H1 (cell line): ENCODE results near the gene CEP350. TPM values are rescaled to one million over a fixed set of nuclear protein-coding genes. Genes with fewer than 3 reads are reported as not detected.

Source experiments
- CTCF ChIA-PET: fragments of 300-600 bp; sonication (Branson Sonifier 250); formaldehyde crosslinking; loops from one replicate; lab custom pipeline; 2021; ENCODE audit not compliant: partially characterized antibody; lab: Charles Lee
- POLR2A ChIA-PET: fragments of 300-600 bp; sonication (Branson Sonifier 250); formaldehyde crosslinking; loops from one replicate; lab custom pipeline; 2021; ENCODE audit warnings: inconsistent platforms; ENCODE audit not compliant: partially characterized antibody; lab: Charles Lee
- DNase-seq, 2 experiments: peaks; one replicate each; pipeline versions ENCODE4 v3.0.0 to v3.0.0-alpha.2; 2010 to 2022; ENCODE audit warnings: low spot score in 2 of 2, low read depth in 1 of 2, mixed read lengths in 1 of 2
- FAIRE-seq: peaks from 2 replicates; lab custom pipeline; 2011; peaks lifted over from hg19 to GRCh38; lab: Jason Lieb, UNC
- H2AFZ ChIP-seq: 2 replicates; pipeline ENCODE4 v1.8.1; 2012; ENCODE audit warnings: low read length, inconsistent platforms
- H2AK5ac ChIP-seq: 2 replicates; pipeline ENCODE4 v1.6.1; 2013; ENCODE audit warnings: low read depth, low read length
- H2BK120ac ChIP-seq: replicated peaks from 2 replicates; pipeline ENCODE3; 2013; ENCODE audit warnings: low read depth, low read length, inconsistent platforms
- H2BK12ac ChIP-seq: 2 replicates; pipeline ENCODE4 v1.6.1; 2013; ENCODE audit warnings: low read depth, low read length
- H2BK15ac ChIP-seq: 2 replicates; pipeline ENCODE4 v1.6.1; 2013; ENCODE audit warnings: low read length
- H2BK20ac ChIP-seq: 2 replicates; pipeline ENCODE4 v1.6.1; 2013; ENCODE audit warnings: low read length
- H2BK5ac ChIP-seq: 2 replicates; pipeline ENCODE4 v1.6.1; 2013; ENCODE audit warnings: low read depth, low read length
- H3K14ac ChIP-seq: 2 replicates; pipeline ENCODE4 v1.6.1; 2013; ENCODE audit warnings: inconsistent platforms; ENCODE audit not compliant: insufficient read length
- H3K18ac ChIP-seq: 2 replicates; pipeline ENCODE4 v1.6.1; 2013; ENCODE audit warnings: low read length; ENCODE audit errors: extremely low read depth
- H3K23ac ChIP-seq: 2 replicates; pipeline ENCODE4 v1.6.1; 2013; ENCODE audit warnings: inconsistent platforms; ENCODE audit not compliant: insufficient read length
- H3K23me2 ChIP-seq: 2 replicates; pipeline ENCODE4 v1.6.1; 2013; ENCODE audit warnings: low read depth, low read length
- H3K27ac ChIP-seq: 2 replicates; pipeline ENCODE4 v1.6.1; 2011; ENCODE audit warnings: low read depth, low read length, inconsistent platforms
- H3K27me3 ChIP-seq, 4 experiments: replicated peaks in 1 of 4; 1 replicate in 1 of 4; 2 replicates in 3 of 4; pipeline versions ENCODE4 v1.6.1 to v1.8.1; 2011 to 2013; ENCODE audit warnings: low read length in 3 of 4, mild to moderate bottlenecking in 3 of 4, inconsistent platforms in 2 of 4, mixed read lengths in 2 of 4, moderate library complexity in 1 of 4; ENCODE audit not compliant: control insufficient read depth in 3 of 4, insufficient read depth in 3 of 4; ENCODE audit errors: extremely low read depth in 1 of 4
- H3K36me3 ChIP-seq, 4 experiments: 2 replicates each; pipeline versions ENCODE4 v1.6.1 to v1.8.1; 2011 to 2013; ENCODE audit warnings: mild to moderate bottlenecking in 4 of 4, low read length in 3 of 4, moderate library complexity in 2 of 4, control low read depth in 1 of 4, inconsistent platforms in 1 of 4; ENCODE audit not compliant: insufficient read depth in 4 of 4, control insufficient read depth in 2 of 4
- H3K4ac ChIP-seq: replicated peaks from 2 replicates; pipeline ENCODE3; 2013; ENCODE audit warnings: low read length, low read depth, mixed read lengths, inconsistent platforms; ENCODE audit not compliant: insufficient read length
- H3K4me1 ChIP-seq, 4 experiments: replicated peaks in 1 of 4; 1 replicate in 1 of 4; 2 replicates in 3 of 4; pipeline versions ENCODE4 v1.6.1 to v1.8.1; 2011 to 2013; ENCODE audit warnings: low read length in 3 of 4, inconsistent platforms in 2 of 4, mixed read lengths in 1 of 4; ENCODE audit not compliant: insufficient read depth in 4 of 4, control insufficient read depth in 3 of 4
- H3K4me2 ChIP-seq, 2 experiments: 2 replicates each; pipeline versions ENCODE4 v1.6.1 to v1.8.1; 2011 to 2013; ENCODE audit warnings: low read depth in 2 of 2, low read length in 2 of 2, control low read depth in 1 of 2, inconsistent platforms in 1 of 2, mild to moderate bottlenecking in 1 of 2; ENCODE audit not compliant: insufficient read depth in 1 of 2
- H3K4me3 ChIP-seq, 4 experiments: fragments of 200-600, 300-600 bp in 1 of 4; sonication (generic), shearing (Covaris generic), sonication (Bioruptor Twin) in 1 of 4; 2 replicates each; pipeline versions ENCODE4 v1.5.1 to v1.8.1; 2011 to 2016; ENCODE audit warnings: low read length in 4 of 4, low read depth in 3 of 4, control low read depth in 2 of 4, inconsistent platforms in 2 of 4, mild to moderate bottlenecking in 2 of 4, mixed read lengths in 1 of 4, moderate library complexity in 1 of 4; ENCODE audit not compliant: insufficient read depth in 2 of 4; ENCODE audit errors: extremely low read depth in 1 of 4
- H3K56ac ChIP-seq: replicated peaks from 2 replicates; pipeline ENCODE3; 2013; ENCODE audit warnings: low read depth, mild to moderate bottlenecking, mixed read lengths, low read length, inconsistent platforms; ENCODE audit not compliant: insufficient read length
- H3K79me1 ChIP-seq: 2 replicates; pipeline ENCODE4 v1.6.1; 2013; ENCODE audit warnings: low read depth, low read length, control low read depth
- H3K79me2 ChIP-seq, 2 experiments: 2 replicates each; pipeline versions ENCODE4 v1.6.1 to v1.8.1; 2012 to 2013; ENCODE audit warnings: low read length in 2 of 2, mild to moderate bottlenecking in 2 of 2, inconsistent platforms in 1 of 2; ENCODE audit not compliant: insufficient read depth in 2 of 2, control insufficient read depth in 1 of 2
- H3K9ac ChIP-seq, 4 experiments: replicated peaks in 1 of 4; 1 replicate in 1 of 4; 2 replicates in 3 of 4; pipeline versions ENCODE4 v1.6.1 to v1.8.1; 2011 to 2013; ENCODE audit warnings: low read depth in 3 of 4, low read length in 3 of 4, control low read depth in 2 of 4, mild to moderate bottlenecking in 2 of 4, moderate library complexity in 2 of 4, inconsistent platforms in 1 of 4; ENCODE audit errors: extremely low read depth in 1 of 4
- H3K9me3 ChIP-seq, 2 experiments: 2 replicates each; pipeline versions ENCODE4 v1.6.1 to v1.8.1; 2012 to 2013; ENCODE audit warnings: mild to moderate bottlenecking in 2 of 2, moderate library complexity in 2 of 2, control low read depth in 1 of 2, inconsistent platforms in 1 of 2, low read depth in 1 of 2, low read length in 1 of 2, mixed read lengths in 1 of 2; ENCODE audit not compliant: insufficient read depth in 2 of 2
- H4K20me1 ChIP-seq, 2 experiments: replicated peaks in 1 of 2; 2 replicates each; pipeline versions ENCODE3 to v1.8.1; 2011 to 2013; ENCODE audit warnings: inconsistent platforms in 2 of 2, low read length in 2 of 2, mild to moderate bottlenecking in 1 of 2; ENCODE audit not compliant: insufficient read depth in 2 of 2, control insufficient read depth in 1 of 2
- H4K5ac ChIP-seq: 2 replicates; pipeline ENCODE4 v1.6.1; 2013; ENCODE audit warnings: low read length, low read depth, mixed read lengths, inconsistent platforms; ENCODE audit not compliant: insufficient read length
- H4K8ac ChIP-seq: 2 replicates; pipeline ENCODE4 v1.8.0; 2013; ENCODE audit warnings: mild to moderate bottlenecking, moderate library complexity, low read length, inconsistent platforms; ENCODE audit not compliant: insufficient read depth; ENCODE audit errors: extremely low read depth
- H4K91ac ChIP-seq: replicated peaks from 2 replicates; pipeline ENCODE3; 2013; ENCODE audit warnings: low read length, mixed read lengths, inconsistent platforms; ENCODE audit not compliant: insufficient read length
- CHD2 ChIP-seq: IDR thresholded peaks from 2 replicates; pipeline ENCODE4 v1.6.1; 2012; ENCODE audit warnings: low read length, improper control_type of control experiment
- JUND ChIP-seq: IDR thresholded peaks from 2 replicates; pipeline ENCODE4 v1.6.1; 2011; ENCODE audit warnings: mild to moderate bottlenecking, improper control_type of control experiment, low read length
- KDM5A ChIP-seq: fragments of 200-600 bp; IDR thresholded peaks from 2 replicates; pipeline ENCODE4 v1.7.1; 2012; ENCODE audit warnings: mild to moderate bottlenecking, low read length, inconsistent platforms, mixed read lengths
- TAF1 ChIP-seq: IDR thresholded peaks from 2 replicates; pipeline ENCODE4 v1.6.1; 2011; ENCODE audit warnings: mild to moderate bottlenecking, low read depth, low read length
- TAF7 ChIP-seq: optimal IDR thresholded peaks from 2 replicates; pipeline ENCODE3; 2011; ENCODE audit warnings: low read depth, mild to moderate bottlenecking, inconsistent platforms, low read length, moderate library complexity, borderline replicate concordance
- WGBS, 2 experiments: shearing (Covaris generic) in 1 of 2; methylation state at CpG; one replicate each; pipeline versions ENCODE4 v1.1.6 to v1.1.7; 2013 to 2015; ENCODE audit warnings: low lambda C conversion rate in 2 of 2, mixed read lengths in 2 of 2, inconsistent platforms in 1 of 2, low coverage in 1 of 2, missing lambda C conversion rate in 1 of 2; ENCODE audit not compliant: insufficient replicate concordance in 2 of 2, insufficient coverage in 1 of 2, insufficient read length in 1 of 2; ENCODE audit errors: extremely low coverage in 1 of 2, missing lambda C conversion rate in 1 of 2; 5-methylcytosine and 5-hydroxymethylcytosine counted together
- polyA plus RNA-seq, 7 experiments: library from polyadenylated mRNA; depleted of rRNA in 3 of 7; stranded (reverse) in 5 of 7; unstranded in 2 of 7; fragments of >200 nt in 5 of 7; fragments of 200-250 nt in 2 of 7; gene quantifications; 1 replicate in 5 of 7; 2 replicates in 1 of 7; 4 replicates in 1 of 7; pipeline versions ENCODE4 v1.2.1 to v1.2.3, GENCODE V29; 2011 to 2013; ENCODE audit warnings: missing spikeins in 2 of 7, mixed read lengths in 2 of 7
- total RNA-seq: library from RNA; stranded (reverse); fragmentation: NEBNext Ultra II Directional; extraction: Animal tissue kit (Norgen Biotek cat#: 25700); gene quantifications from 2 replicates; pipeline ENCODE4 v1.2.1, GENCODE V29; 2021

Gene CEP350
- total and polyA plus RNA-seq, 2 of the 8 experiments (the other 6 are each of a cell fraction or from before 2014, with no cell fraction given): 5.6 to 39.4 TPM

DNA sequence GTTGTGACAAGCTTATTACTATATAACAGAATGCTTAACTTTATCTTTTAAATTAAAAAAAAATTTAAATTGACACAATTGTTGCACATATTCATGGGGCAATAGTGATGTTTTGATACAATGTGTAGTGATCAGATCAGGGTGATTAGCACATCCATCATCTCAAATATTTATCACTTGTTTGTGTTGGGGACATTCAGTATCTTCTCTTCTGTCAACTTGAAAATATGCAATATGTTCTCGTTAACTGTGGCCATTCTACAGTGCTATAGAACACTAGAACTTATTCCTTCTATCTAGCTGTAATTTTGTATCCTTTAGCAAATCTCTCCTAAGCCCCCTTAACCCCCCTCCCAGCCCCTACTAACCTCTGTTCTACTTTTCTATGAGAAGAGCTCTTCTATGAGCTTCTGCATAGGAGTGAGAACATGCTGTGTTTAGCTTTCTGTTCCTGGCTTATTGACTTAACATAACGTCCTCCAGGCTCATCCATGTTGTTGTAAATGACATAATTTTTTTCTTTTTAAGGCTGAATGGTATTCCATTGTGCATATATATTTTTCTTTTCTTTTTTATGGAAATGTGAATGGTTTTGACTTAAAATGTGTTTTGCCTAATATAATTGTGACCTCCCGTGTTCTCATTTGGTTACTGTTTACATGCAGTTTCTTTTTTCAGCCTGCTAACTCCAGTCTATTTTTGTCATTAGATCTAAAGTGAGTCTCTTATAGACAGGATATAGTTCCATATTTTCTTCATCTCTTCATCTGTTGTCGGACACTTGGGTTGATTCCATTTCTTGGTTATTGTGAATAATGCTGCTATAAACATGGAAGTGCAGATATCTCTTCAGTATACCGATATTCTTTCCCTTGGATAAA is 23.8 kb downstream of the CEP350 start:
- Histone ChIP-seq H3K4me1 (peaks cover 0 to 2% (median 0%) of the 10 kb centered on the region in 4 experiments; a peak in 1 of 7 replicates), H3K27me3 (no peaks in the 10 kb centered on the region), H3K36me3 (no peaks in the 10 kb centered on the region), H2BK5ac (no peak overlapping the region), H3K23ac (no peak overlapping the region), H4K8ac (no peak overlapping the region), H3K27ac (no peak overlapping the region), H3K56ac (no peak overlapping the region), H3K14ac (no peak overlapping the region), H2BK120ac (no peak overlapping the region), H3K23me2 (no peaks in the 10 kb centered on the region), H3K18ac (no peak overlapping the region), H3K4me3 (no peak overlapping the region), H4K20me1 (peaks cover 1 to 2% of the 10 kb centered on the region in 2 experiments), H3K79me2 (peaks cover 0 to 85% of the 10 kb centered on the region in 2 experiments; a peak in 2 of 4 replicates), H2AK5ac (no peak overlapping the region), H4K5ac (no peak overlapping the region), H2AFZ (no peak overlapping the region), H3K79me1 (peaks cover 2% of the 10 kb centered on the region; the same call in 1 of the 2 replicates), H2BK20ac (no peak overlapping the region), H2BK12ac (no peak overlapping the region), H3K4me2 (no peak overlapping the region), H2BK15ac (no peak overlapping the region), H3K4ac (no peak overlapping the region), H4K91ac (no peak overlapping the region), H3K9me3 (no peaks in the 10 kb centered on the region), H3K9ac (no peak overlapping the region)
- TF ChIP-seq CHD2: no peak
- TF ChIP-seq JUND: no peak
- no peak for TF ChIP-seq TAF1
- no peak for TF ChIP-seq KDM5A
- no peak for TF ChIP-seq TAF7
- ChIA-PET CTCF (interaction anchor here (1.2 to 2.0 kb wide), 2 partner anchors 12 to 61 kb away, joined by 3 to 5 read pairs; no protein-coding TSS in a partner anchor), POLR2A (interaction anchor here (0.6 to 1.4 kb wide), 2 partner anchors 96 to 751 kb away, joined by 3 read pairs; partner anchors contain the start of gene TOR1AIP1)
- no peak for FAIRE-seq
- WGBS, 2 experiments: 87% methylated on average over 5 of the region's 5 CpGs; no CpG with 5 or more reads in 1 of the 2 experiments
- DNase-seq: no peak
